Epithelial cell of esophagus (primary cell): ENCODE measurements around the gene HOXA9.
A peak's percentile ranks its signal among the peaks of the same experiment; 100 is the strongest.

ENCODE experiments used
- DNase-seq: peaks from one replicate; pipeline ENCODE4 v3.0.0; 2010; ENCODE audit warnings: low read depth
- H3K4me3 ChIP-seq: 2 replicates; pipeline ENCODE4 v1.5.1; 2011; ENCODE audit warnings: mild to moderate bottlenecking, low read length, control low read depth
- CTCF ChIP-seq: IDR thresholded peaks from 2 replicates; pipeline ENCODE4 v1.5.1; 2011; ENCODE audit warnings: low read depth, mild to moderate bottlenecking, low read length, control low read depth, inconsistent platforms; ENCODE audit not compliant: insufficient read depth; ENCODE audit errors: missing control alignments

HOXA9 gene

GRCh38 chr7:27151341-27151930 lies 13.9 kb downstream of the HOXA9 start:
- no peak for TF ChIP-seq CTCF
- H3K4me3 ChIP-seq = peak overlapping the region; percentile 25
- DNase-seq = no peak

- H3K4me3 ChIP-seq = peak overlapping the region; percentile 27
- DNase-seq = peak; percentile 77
- peak; percentile 54 for TF ChIP-seq CTCF
Measured at GRCh38 chr7:27150568-27151340, 14.6 kb downstream of the HOXA9 start.

- no peak overlapping the region for H3K4me3 ChIP-seq
- DNase-seq = no peak
- no peak for TF ChIP-seq CTCF
Measured at GRCh38 chr7:27149842-27150567, 15.3 kb downstream of the HOXA9 start.

DNA sequence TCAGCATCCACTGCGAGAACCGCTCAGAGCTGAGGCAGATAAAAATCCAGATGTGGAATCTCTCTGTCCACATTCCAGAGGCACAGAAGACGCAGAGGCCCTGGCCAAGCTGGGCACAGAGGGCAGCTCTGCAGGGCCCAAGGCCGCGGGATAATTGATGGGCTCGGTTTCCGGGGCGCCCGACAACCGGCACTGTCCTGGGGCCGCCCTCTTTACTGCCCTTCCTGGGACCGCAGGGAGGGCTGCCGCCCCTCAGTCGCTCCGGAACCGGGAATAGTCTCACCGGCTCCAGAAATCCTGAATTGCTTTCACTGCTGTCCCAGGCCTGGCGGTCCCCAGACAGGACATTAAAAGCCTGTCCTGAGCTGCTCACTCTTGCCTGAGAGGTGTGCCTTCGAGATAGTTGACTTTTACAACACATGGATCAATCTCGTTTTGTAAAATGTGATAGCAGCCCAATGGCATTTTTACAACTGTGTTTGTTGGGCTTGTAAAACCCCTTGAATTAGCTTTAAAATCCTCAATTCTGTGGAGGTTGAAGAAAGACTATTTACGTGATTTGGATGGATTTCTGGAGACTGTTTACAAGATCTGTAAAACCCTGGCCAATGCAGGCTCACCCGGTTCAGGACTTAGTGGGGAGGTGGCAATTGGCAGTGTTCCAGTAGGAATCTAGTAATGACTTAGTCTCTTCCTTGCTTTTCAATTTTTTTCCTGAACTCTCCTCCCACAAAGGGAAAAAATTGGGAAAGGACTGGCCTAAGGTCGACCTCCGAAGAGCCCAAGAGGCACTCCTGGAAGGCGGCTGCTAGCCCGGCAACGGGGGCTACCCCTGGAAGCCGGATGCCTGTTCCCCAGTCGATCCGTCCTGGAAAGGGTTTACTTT lies 16.3 kb downstream of the HOXA9 start:
- no peak overlapping the region for H3K4me3 ChIP-seq
- no peak for DNase-seq
- no peak for TF ChIP-seq CTCF

DNA sequence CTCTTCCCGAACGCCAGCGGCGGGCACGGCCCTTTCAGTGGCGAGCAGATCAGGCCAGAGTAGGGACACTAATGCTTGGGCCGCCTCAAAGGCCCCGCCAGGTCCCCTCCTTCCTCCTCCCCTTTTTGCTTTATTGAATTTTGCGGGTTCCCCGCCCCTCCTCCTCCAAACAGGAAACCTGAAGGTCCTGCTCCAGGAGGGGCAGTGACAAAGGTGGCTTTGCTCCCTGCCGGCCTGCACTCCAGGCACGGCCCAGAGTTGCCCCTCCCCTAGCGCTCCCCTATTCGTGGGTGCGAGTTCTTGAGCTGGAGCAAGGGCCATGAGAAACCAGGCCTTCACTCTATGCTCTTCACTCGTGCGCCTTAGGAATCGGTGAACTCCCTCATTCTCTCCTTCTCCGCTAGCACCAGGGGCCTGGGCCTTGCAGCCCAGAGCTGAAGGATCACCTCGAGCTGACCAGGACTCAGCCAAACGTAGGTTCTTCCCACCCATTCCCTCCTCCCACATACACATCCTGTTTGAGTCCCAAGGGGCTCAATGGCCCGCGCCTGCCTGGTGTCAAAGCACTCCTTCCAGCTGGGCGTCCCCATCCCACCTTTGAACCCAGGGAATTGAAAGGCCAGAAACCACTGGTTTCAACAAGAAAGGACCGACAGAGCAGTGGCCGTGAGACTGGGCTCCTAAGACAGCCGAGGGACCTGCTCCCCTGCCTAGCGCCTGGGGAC lies 17.1 kb downstream of the HOXA9 start:
- no peak for TF ChIP-seq CTCF
- DNase-seq = no peak
- H3K4me3 ChIP-seq = no peak overlapping the region
